Fibroblast of the aortic adventitia (primary cell): Measurements from ENCODE around the gene AIG1. TPM values are rescaled to one million over a fixed set of nuclear protein-coding genes. Genes with fewer than 3 reads are reported as not detected.
A peak's percentile ranks its signal among the peaks of the same experiment; 100 is the strongest.

ENCODE experiments used
- DNase-seq: peaks from one replicate; pipeline ENCODE4 v3.0.0-alpha.2; 2010; ENCODE audit warnings: low read depth
- H3K4me3 ChIP-seq: 2 replicates; pipeline ENCODE4 v1.5.1; 2011; ENCODE audit warnings: low read depth, mild to moderate bottlenecking, control low read depth, low read length, moderate library complexity
- total RNA-seq: library from RNA; depleted of rRNA; stranded (reverse); fragments of >200 nt; gene quantifications from 2 replicates; pipeline ENCODE4 v1.2.3, GENCODE V29; 2012; ENCODE audit warnings: low replicate concordance
- TF ChIP-seq, protein P1 (sequence below): IDR thresholded peaks from 2 replicates; pipeline ENCODE4 v1.5.1; 2011; ENCODE audit warnings: mild to moderate bottlenecking, low read length, control low read depth, inconsistent platforms; ENCODE audit not compliant: insufficient read depth

Gene AIG1
- total RNA-seq, 1 donor = 28.0 TPM

GRCh38 chr6:143055213-143055612, 5.5 kb upstream of the AIG1 start:
- TF ChIP-seq, protein P1, sequence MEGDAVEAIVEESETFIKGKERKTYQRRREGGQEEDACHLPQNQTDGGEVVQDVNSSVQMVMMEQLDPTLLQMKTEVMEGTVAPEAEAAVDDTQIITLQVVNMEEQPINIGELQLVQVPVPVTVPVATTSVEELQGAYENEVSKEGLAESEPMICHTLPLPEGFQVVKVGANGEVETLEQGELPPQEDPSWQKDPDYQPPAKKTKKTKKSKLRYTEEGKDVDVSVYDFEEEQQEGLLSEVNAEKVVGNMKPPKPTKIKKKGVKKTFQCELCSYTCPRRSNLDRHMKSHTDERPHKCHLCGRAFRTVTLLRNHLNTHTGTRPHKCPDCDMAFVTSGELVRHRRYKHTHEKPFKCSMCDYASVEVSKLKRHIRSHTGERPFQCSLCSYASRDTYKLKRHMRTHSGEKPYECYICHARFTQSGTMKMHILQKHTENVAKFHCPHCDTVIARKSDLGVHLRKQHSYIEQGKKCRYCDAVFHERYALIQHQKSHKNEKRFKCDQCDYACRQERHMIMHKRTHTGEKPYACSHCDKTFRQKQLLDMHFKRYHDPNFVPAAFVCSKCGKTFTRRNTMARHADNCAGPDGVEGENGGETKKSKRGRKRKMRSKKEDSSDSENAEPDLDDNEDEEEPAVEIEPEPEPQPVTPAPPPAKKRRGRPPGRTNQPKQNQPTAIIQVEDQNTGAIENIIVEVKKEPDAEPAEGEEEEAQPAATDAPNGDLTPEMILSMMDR = no peak
- DNase-seq = no peak
- no peak overlapping the region for H3K4me3 ChIP-seq

DNA sequence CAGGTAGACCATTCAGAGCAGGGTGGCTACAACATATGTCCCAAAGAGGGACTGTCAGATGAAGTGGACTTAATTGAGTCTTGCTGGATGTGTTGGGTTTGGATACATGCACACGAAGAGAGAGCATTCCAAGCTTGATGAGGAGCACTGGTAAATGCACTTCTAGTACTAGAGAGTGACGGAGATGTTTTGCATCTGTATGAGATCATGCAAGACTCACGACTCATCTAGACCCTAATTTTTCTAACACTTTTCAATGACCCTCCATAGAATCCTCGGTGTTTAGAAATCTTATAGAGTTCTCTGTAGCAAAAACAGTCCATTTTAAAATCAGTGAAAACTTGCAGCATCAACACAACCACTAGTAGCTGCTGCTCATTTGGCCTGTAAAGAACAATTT, 4.8 kb upstream of the AIG1 start:
- no peak for DNase-seq
- TF ChIP-seq, protein P1 = no peak
- no peak overlapping the region for H3K4me3 ChIP-seq

DNA sequence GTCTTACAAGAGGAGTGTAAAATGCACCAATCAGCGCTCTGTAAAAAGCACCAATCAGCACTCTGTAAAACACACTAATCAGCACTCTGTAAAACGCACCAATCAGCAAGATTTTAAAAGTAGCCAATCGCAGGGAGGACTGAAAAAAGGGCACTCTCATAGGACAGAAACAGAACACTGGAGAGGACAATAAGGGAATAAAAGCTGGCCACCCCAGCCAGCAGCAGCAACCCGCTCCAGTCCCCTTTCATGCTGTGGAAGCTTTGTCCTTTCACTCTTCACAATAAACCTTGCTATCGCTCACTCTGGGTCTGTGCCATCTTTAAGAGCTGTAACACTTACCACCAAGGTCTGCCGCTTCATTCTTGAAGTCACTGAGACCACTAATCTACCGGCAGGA, 1.7 kb upstream of the AIG1 start:
- TF ChIP-seq, protein P1 = no peak
- no peak for DNase-seq
- H3K4me3 ChIP-seq = no peak overlapping the region

DNA sequence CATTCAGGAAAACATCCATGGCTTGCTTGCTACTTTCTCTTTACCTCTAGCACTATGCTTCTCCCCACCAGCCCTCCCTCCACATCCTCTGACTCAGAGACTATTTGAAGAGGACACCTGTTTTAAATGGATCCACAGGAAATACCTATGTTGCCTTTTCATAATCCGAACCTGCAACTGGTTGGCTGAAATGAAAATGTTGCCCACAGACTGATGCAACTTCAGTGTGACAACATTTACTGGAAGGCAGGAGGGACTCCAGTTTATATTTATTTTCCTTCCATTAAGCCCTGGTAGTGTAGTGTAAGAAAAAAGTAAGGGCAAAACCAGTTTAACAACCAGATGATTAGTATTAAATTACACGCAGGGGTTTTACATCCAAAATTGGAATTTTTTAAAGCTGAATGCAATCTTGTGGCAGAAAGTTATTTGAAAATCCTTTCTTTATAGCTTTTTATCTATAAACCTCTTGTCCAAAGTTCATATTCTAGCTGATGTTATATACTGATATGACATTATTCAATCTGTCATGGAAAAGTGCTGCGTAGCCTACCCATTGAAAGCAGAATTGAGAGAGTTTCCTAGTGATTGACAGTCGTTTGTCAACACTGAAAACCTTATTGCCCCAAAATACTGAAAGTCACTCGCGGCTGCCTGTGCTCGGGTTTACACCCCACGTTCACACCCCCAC, 881 bp upstream of the AIG1 start:
- TF ChIP-seq, protein P1 = no peak
- peak overlapping the region; percentile 73 for H3K4me3 ChIP-seq
- DNase-seq = peak; percentile 81

- TF ChIP-seq, protein P1 = peak; percentile 8
- H3K4me3 ChIP-seq = peak overlapping the region; percentile 73
- DNase-seq = peak; percentile 77
Observed at GRCh38 chr6:143060354-143060805, 309 bp upstream of the AIG1 start.

DNA sequence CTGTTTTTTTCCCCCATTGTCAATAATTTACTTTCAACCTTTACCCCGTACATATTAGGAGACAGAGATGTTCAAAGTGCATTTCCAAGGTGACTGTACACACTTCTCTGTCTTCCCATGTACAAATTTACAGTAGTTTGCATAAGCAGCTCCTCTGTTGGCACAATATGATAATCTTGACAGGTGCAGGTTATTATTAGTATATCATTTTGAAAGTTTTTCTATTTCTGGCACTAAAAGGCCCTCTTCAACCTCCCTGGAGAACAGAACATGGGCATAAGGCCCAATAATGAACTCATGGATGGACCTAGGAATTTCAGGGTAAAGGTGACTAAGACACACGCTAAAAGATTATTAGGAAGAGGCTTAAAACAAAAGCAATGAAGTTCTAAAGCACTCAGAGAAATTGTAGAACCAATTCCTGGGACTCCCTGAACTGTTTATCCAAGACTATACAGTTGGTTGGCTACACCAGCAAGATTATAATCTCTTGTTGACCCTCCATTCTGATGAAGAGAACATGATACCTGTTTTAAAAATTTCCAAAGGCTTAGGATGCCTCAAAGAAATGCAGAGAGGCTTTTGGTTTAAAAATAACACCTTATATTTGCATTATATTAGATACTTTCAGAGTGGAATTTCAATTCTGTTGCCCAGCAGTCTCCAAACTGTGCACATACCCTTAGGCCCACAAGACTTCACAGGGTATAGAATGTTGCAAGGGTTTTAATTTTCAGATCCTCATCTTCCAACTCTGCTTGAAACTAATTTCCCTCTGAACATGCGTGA, 1.1 kb downstream of the AIG1 start:
- DNase-seq = peak; percentile 22

More for the DNA sequence above, 1.1 kb downstream of the AIG1 start:
- H3K4me3 ChIP-seq = peak overlapping the region; percentile 80
- TF ChIP-seq, protein P1 = no peak
